Globus pallidus (tissue), 1 donor: ENCODE data around the gene FMNL3.

Source experiments
- DNase-seq: peaks from one replicate; pipeline ENCODE4 v3.0.0-alpha.2; 2015; ENCODE audit warnings: low spot score

The FMNL3 gene

DNA sequence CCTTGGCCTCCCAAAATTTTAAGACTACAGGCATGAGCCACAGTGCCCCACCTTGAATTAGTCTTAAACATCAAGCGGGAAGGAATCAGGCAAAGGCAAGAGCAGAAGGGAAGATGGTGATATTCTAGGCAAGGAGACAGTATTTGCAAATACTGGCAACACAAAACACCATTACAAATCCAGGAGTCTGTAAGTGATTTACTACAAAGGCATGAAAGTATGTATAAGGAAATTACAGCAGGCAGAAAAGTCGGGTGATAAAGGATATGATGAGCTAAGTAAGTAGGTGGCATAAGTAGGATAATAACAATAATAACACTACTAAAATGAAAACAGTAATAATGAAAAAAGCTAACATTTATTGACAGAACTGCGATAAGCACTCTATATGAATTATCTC is 28.5 kb downstream of the FMNL3 start:
- DNase-seq, result no peak

DNA sequence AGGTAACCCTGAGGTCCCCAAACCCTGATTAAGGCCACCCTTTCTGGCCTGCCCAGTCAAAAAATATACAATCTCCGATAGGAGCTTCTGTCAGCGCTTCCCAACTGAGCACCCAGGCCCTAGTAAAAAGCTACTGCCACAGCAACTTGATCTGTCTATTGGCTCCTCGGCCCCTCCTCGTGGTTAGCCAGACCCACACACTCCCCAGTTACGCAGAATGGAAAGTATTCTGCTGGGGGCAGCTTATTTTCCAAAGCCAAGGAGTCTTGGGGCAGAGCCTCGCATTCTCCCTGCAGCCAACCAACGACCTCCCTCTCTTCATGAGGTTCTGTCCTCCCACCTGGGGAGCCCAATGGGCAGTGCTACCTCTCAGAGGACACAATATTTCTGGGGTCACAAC is 32.1 kb downstream of the FMNL3 start:
- DNase-seq, result no peak

DNA sequence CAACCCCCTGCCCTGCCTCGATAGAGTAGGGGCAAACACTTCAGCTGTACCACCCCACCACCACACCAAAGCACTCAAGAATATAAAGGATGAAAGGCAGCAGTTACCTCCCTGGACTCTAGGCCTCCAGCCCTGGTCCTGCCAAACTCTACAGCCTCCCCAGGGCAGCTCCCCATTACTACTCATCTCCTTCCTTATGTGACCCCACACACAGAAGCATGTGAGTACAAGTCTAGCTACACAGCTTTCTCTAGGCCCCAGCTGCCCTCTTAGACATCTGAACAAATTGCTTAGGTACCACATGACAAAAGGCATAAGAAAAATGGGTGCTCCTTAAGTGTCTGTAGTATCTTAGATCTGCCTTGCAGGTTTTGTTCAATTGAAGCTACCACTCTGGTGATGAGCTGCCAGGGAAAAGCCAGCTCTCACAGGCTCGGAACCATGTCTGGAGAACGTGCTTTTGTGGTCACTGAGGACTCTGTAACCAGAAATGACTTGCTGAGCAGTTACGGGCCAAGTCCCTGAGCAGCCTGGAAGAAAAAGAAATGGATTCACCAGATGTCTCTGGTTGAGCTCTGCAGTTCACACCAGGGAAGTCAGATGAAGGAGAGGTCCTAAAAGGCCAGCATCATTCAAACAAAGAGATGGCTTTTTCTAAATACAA is 32.8 kb downstream of the FMNL3 start:
- peak; percentile 41 for DNase-seq

DNA sequence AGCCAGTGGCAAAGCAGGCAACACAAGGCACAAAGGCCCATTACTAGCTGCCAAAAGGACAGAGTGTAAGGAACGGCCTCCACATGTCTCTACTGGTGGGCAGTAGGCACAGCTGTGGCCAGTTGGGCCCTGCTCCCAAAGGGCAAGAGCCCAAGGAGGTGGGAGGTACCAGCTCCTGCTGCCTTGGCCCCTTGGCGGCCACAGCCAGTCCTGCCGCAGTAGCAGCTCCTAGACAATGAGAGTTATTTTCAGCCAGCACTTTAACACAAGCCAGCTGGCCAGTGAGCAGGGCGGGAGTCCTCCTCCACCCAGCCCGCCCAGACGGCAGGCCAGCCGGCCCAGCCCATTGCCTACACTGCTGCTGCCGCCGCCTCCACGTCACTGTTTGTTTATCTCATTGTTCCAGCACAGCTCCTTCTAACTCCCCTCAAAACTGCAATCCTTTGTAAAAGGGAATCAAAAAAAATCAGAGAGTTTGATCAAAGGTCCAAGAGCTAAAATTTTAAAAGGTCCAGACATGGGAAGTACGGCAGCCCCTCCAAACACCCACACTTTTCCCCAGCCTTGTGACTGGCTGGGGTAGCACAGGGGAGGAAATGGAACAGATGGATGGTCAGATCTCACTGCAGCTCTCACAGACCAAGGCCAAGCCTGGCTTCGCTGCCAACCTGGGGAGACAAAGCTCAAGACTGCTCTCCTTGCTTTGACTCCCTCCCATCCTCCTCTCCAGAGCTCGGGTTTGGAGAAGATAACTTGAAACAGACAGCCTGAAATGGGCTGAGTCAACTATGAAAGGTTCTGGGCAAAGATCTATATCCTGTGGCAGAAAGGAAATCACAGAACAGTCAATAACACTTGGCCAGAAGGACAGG is 33.5 kb downstream of the FMNL3 start:
- peak; percentile 99 for DNase-seq

DNA sequence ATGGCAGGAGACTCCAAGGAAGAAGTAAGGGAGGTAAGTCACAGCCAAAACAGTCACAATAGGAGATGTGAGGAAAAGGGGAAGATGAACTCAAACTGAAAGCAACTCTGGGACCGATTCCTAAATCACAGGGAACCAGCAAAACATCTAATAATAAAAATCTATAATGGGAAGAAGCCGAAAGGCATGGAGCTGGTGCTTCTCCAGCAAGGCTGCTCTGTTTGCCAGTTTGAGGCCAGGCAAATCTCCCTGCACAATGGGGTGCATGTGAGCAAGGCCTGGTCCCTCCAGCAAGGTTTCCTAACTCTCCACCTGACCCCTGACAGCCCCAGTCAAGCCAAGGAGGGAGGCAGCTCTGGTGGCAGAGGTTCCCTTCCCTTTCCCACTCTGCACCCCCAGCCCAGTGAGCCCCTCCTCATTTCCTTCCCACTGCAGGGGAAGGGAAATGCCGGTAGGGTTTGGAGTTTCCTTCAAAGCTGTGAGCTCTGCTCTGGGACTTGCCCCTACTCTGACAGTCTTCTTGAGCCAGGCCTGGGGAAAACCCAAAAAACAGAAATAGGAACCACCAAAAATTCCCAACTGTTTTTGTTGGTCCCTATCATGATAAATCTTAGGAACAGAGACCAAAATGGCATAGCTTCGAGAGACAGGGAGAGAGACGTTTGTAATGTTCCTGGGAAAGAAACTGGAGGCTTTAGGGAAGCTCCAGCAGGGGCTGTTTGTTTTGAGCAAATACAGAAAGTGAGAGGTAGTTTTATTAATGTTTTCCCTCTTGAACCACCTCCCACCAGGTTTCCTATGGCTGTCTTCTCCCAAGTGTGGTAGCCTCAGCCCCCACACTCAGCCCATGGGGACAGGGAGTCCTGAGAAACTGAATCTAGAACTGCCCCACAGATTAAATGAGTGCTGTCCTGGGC is 34.6 kb downstream of the FMNL3 start:
- DNase-seq, result peak; percentile 52

DNA sequence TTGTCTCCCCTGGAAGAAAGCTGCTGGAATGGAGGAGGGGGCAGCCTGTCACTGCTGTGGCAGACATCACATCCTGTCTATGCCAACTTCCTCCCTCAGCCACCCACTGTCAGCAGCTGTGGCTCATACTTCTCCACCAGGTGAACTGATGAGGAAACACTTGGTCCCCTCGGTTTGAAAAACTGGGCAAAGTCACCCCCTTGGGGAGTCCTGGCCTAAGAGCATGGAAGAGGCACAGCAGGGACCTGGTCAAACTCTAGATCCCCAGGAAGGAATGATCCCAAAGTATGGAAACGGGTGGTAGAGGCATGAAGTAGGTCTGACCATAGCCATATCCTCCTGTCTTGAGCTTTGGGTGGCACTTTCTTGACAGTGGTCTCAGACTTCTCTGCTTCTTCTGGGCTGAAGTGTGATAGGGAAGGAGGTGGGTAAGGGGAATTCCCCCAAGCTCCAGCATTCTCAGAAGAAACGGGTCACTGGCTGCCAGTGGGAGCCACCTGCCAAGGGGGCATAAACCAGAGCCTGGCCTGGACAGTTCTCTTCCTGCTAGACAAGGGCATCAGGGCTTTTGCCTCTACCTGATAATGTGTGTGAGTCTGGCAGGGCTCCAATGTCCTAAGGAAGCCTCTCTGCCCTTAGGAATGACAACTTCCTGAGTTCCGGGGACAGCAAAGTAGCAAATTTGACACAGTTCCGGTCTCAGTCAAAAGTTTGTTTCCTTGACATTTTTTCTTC is 36.0 kb downstream of the FMNL3 start:
- DNase-seq, result no peak

DNA sequence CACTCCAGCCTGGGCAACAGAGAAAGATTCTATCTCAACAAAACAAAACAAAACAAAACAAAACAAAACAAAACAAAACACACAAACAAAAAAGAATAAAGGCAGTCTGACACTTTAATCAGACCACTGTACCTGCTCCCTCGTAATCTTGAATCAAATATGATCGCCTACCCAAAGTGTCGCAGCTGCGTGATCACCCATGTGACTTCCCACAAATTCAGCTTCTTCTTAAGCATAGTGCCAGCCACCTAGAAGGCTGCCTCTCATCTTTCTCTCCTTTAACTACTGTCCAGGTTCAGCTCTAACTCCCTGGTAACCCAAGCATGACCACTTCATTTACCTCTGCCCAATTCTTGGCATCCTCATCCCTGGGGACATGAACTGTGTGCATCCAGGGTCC is 37.4 kb downstream of the FMNL3 start:
- DNase-seq, result no peak

DNA sequence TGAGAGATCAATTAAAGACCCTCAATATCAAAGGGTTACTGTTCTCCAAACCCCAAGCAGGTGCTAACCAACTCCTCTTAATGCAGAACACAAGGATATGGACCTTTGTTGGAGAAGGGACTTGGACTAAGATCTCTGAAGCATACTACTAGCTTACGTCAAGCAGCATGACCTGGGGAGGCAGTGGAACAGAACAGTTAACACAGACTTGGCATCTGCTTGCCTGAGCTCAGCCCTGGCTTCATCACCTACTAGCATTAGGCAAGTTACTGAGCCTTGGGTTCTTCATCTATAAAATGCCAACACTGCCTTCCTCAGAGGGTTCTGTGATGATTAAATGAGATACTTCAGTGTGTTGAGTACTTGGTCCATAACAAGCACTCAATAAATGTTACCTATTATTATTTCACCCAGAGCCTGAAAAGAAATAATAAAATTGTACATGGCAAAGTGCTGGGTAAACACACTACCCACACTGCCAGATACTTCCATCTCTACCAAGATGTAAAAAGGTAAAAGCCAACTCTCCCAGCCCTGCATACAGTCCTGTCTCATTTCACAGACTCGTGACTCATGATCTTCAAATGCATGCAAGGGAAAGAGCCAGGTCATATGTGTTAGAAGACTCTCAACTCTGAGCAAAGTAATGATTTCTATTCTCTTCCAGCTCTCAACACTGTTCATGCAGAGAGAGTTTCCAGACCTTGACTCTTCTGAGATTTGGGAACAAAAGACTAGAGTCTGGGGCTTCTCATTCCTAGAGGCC is 39.7 kb downstream of the FMNL3 start:
- no peak for DNase-seq

DNA sequence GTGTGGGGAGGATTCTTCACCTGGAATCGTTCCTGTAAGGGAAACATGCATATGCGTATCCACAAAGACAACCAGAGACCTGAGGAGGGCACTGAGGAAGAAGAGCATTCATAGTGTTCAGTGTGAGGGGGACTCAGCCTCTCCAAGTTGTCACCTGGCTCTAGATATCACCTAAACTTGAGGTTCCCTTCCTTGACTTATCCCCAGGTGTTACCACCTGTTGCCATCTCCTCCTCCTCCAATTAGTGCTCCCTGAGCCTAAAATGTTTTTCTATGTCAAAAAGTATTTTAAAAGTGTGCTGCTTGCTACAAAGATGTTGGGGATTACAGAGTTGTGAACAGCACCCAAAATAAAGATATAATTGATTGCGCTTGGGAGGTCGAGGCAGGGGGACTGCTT is 41.0 kb downstream of the FMNL3 start:
- DNase-seq, result no peak

DNA sequence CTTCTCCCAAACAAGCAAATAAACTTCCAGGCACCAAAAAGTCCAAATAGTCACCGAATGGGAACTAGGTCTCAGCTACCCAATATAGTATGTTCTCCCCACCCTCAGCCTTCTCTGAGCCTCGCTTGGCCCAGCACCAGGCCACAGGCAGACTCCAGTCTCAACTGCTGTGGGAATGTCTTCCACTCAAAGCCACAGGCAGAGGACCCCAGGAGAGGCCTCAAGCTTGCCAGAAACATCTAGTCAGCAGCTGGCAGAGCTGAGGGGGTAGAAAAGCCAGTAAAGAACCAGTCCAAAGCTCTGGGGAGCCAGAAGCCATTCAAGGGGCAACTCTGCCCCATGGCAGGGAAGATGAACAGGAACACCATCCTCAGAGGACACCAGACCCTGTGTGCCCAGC is 41.8 kb downstream of the FMNL3 start:
- DNase-seq, result no peak

DNA sequence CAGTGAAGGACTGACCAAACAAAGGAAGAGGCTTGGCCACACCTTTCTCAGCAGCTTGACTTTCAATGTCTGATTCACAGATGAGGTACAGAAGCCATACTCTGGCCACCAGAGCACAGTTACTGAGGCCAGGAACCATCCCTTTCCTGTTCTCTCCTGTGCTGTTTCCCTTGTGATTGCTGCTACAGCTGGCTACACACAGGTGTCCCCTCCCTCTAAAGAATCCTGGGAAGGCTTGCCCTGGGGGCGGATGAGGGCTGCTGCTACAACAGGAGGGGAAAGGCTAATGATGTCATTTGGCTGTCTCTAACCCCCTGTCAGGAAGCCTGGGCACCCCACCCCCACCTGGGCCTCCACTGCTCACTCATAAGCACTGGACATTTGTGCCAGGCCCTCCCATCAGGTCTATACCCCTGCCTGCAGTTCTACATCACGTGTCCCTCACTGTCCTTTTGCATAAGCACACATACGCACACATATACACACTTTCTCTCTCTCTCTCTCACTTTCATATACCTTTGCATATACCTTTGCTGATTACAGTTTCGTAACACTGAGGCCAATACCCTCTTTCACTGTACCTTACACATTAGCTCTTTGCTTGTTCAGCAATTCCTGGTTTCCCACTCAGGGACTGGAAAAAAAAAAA is 42.5 kb downstream of the FMNL3 start:
- DNase-seq, result no peak

DNA sequence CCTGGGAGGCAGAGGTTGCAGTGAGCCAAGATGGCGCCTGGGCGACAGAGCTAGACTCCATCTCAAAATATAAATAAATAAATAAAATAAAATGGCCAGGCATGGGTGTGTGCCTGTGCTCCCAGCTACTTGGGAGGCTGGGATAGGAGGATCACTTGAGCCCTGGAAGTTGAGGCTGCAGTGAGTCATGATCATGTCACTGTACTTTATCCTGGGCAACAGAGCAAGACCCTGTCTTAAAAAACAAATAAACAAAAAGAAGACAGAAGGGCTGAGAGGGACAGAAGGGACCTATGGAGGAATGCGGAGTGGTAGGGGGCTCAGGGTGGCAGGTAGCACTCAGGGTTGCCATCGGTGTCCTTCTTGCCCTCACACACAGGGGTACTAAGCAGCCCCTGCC is 43.0 kb downstream of the FMNL3 start:
- no peak for DNase-seq

DNA sequence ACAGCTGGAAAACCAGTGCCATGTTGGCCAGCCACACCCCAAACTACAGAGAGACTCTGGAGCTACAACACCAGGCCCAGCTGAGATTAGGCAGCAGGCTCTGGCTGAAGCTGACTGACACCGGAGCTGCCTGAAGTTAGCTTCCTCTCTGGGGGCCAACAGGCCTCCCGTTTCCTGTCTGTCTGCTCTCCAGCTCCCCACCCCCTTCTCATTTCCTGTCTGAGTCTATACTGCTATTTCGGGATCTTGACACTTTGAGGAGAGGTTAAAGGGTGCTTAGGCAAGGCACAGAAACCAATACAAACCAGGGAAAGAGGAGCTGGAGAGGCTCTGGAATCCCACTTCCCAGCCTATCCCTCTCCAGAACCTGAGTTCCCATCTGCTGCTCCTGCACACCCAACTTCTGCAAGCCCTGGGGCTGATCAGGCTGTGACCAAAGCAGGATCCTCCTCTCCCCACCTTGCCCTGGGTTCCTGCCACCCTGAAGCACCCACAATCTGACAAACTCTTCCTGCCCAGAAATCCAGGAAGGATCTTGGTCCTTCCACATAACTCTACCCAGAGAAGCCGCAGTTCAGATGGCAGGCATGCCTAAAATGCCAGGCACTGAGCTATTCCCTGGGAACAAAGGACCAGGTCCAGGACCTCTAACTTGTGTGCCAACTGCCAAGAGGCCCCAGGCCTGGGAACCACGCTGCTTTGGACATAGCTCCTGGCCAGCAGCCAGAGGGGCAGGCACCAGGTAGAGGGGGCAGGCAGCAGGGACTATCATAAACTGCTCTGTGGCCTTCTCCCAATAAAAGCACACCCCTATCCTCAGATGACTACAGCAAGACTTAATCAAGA is 44.0 kb downstream of the FMNL3 start:
- DNase-seq, result peak; percentile 71

DNA sequence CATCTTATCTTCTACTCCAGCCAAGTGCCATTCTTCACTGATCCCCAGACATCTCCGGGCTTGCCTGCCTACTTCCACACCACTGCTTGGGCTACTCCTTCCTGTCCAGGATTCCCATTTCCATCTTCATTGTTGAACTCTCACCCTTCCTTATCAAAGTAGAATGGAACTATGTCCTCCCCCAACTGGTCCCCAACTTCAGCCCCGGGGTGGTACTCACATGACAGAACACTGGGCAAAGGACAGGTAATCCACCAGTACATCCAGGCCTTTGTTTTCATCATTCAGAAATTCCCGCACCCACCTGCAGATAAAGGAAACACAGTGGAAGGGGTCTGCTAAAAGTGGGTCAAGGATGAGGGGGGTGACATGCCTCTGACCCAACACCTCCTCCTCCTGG is 45.5 kb downstream of the FMNL3 start:
- DNase-seq, result no peak

DNA sequence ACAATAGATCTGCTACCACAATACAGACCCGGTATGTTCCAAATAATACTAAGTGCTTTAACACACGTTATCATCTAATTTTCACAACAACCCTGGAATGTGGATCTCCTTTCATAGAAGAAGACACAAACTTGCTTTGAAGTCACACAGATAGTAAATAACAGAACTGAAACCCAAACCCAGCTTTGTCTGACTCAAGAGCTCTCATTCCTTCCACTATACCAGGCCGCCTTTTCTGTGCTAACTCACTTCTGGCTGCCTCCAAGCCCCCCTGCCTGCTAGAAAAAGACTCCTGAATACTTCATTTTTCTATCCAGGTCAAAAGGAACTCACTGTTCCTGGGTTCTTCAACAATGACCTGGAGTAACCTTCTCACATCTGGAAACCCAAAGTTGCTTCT is 46.0 kb downstream of the FMNL3 start:
- DNase-seq, result no peak

DNA sequence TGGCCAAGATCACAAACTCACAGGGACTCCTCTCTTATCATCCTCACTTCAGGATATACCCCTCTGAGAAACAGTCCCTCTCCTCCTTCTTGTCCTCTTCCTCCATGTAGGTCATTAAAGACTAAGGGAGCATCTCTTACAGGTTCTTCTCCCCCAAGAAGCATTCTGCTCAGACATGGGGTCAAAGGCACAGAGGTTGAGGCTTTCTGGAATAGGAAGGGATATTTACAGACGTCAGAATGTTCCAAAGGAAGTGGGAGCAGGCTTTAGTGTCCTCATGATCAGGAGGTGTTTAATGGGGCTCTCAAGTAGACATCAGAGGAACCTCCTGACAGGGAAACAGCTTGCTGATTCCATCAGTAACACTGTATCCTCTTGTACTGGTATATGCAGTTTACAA is 47.5 kb downstream of the FMNL3 start:
- DNase-seq, result no peak

DNA sequence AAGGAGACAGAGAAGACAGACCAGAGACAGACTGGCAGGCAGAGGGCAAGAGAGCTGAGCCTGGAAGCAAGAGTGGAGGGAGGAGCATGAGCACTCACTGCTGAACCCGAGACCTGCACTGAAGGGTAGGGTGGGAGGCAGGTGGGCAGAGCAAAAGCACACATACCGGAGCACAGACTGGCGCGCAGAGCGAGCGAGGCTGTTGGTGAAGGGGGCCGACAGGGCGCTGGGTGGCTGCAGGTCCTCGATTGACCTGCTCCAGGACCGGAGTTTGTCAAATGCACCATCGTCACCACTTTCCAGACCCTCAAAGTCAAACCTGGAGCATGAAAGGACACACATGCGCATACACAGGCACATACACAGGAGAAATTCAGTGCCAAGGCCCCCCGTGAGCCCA is 48.9 kb downstream of the FMNL3 start:
- DNase-seq, result no peak

DNA sequence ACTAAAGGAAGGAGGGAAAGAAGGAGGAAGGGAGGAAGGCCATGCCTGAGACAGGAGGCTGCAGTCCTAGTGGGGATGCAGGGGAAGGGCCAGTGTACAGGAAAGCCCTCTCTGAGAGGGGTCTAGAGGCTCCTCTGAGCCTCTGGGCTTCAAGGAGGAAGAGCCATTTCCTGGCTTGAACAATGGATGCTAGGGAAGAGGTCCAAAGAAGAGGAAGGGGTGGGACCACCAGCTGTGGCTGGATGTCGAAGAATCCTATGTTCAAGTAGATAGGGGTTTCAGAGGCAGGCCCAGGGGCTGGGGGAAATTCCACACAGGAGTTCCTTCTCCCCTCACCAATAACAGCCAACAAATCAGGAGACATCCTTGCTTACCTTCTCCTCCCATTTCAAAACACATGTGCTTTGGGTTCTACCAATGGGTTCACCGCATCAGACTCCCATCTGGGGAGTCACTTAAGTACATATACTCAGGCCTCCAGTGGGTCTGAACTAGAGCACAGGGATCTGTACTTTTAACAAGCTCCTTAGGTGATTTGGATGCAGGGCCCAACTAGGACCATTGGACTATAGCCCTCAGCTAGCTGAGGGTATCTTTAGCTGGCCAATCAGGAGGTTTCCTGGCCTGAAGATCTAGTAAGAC is 51.5 kb downstream of the FMNL3 start:
- DNase-seq, result no peak

DNA sequence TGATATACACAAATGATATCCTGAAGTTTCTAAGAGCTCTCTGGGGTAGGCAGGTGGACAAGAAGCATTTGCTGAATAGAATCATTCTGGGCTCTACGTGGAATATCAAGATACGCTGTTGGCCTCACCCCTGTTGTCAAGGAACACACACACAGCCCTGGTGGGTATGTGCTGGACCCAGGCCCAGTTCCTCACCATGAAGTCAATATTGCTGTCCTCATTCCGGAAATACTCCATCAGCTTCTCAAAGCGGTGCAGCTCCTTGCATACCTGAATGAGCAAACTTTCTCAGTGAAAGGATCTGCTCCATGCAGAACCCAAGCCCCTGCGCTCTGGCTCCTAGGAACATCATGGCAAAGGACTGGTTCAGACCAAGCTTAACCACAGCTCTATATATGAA is 52.5 kb downstream of the FMNL3 start:
- DNase-seq, result no peak
